Measurements from ENCODE around the gene COL20A1.

DNA sequence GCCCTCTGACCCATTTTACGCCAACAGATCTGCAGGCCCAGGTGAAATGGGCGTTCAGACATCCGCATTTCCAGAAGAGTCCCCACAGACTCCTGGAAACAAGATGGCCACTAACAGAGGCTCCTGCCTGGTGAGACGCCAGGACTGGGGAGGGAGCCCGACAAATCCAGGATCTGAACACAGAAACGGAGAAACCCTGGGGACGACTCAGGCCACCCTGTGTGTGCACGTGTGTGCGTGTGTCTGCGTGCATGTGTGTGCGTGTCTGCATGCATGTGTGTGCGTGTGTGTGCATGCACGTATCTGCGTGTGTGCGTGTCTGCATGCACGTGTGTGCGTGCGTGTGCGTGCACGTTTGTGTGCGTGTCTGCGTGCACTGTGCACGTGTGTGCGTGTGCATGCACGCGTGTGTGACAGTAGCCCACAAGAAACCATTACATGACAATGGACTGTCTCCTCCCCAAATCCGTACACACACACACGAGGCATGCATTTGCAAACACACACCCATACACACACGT, 43.3 kb downstream of the COL20A1 start:
- TF ChIP-seq OSR1 (CRISPR knock-in tag; IDR thresholded peaks at IDR 0.05): no peak
- no peak for TF ChIP-seq CSRNP3 (CRISPR knock-in tag; IDR thresholded peaks at IDR 0.05)
- TF ChIP-seq ISL1 (CRISPR knock-in tag; IDR thresholded peaks at IDR 0.05): no peak
- no peak for TF ChIP-seq ZNF565 (CRISPR knock-in tag; conservative IDR thresholded peaks at IDR 0.05; ENCODE audit: low read depth)
- TF ChIP-seq GLIS3 (CRISPR knock-in tag; IDR thresholded peaks at IDR 0.05): no peak
- TF ChIP-seq, protein P1, sequence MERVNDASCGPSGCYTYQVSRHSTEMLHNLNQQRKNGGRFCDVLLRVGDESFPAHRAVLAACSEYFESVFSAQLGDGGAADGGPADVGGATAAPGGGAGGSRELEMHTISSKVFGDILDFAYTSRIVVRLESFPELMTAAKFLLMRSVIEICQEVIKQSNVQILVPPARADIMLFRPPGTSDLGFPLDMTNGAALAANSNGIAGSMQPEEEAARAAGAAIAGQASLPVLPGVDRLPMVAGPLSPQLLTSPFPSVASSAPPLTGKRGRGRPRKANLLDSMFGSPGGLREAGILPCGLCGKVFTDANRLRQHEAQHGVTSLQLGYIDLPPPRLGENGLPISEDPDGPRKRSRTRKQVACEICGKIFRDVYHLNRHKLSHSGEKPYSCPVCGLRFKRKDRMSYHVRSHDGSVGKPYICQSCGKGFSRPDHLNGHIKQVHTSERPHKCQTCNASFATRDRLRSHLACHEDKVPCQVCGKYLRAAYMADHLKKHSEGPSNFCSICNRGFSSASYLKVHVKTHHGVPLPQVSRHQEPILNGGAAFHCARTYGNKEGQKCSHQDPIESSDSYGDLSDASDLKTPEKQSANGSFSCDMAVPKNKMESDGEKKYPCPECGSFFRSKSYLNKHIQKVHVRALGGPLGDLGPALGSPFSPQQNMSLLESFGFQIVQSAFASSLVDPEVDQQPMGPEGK (CRISPR knock-in tag; IDR thresholded peaks at IDR 0.05; ENCODE audit: borderline replicate concordance): no peak
- TF ChIP-seq ZFP3 (CRISPR knock-in tag; IDR thresholded peaks at IDR 0.05): no peak
- TF ChIP-seq, protein P2, sequence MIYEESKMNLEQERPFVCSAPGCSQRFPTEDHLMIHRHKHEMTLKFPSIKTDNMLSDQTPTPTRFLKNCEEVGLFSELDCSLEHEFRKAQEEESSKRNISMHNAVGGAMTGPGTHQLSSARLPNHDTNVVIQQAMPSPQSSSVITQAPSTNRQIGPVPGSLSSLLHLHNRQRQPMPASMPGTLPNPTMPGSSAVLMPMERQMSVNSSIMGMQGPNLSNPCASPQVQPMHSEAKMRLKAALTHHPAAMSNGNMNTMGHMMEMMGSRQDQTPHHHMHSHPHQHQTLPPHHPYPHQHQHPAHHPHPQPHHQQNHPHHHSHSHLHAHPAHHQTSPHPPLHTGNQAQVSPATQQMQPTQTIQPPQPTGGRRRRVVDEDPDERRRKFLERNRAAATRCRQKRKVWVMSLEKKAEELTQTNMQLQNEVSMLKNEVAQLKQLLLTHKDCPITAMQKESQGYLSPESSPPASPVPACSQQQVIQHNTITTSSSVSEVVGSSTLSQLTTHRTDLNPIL (CRISPR knock-in tag; IDR thresholded peaks at IDR 0.05; ENCODE audit: low read depth): no peak
